ENCODE data around the gene HEATR9.
A peak's percentile ranks its signal among the peaks of the same experiment; 100 is the strongest.

The HEATR9 gene

DNA sequence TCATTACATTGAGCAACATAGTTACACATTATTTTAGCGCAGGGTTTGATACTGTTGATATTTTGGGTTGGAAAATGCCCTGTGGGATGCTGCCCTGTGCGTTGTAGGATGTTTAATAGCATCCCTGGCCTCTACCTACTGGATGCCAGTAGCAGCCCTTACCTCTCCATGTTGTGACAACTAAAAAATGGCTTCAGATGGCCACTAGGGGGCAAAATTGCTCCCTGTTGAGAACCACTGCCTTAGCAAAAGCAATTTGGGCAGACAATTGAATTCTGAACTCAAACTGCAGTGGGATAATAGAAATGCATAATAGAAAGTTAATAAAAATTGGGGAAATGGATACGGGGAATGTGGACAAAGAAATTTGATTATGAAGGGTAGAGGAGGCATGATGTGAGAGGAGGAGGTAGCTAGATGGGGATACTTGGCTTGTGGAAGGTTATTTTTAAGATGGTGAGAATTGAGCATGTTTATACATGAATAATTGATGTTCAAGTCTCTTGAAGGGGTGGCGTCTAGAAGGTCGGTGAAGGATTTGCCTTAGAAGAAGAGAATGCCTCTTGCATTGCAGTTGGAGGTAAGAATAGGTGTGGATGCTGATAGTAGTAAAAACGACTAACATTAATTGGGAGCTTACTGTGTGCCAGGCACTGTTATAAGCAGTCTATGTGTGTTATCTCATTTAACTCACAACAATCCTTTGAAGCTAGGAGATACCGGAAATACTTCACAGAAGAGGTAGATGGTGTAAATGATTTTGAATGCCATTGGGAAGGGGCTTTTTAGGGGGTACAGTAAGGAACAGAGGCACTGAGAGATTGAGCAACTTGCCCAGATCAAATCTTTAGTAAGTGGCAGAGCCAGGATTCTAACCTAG is 19.0 kb downstream of the HEATR9 start:
- Histone ChIP-seq H3K4me3 (ENCODE audit: low read length, poor library complexity, severe bottlenecking) (no peak overlapping the region), H3K4me1 (ENCODE audit: insufficient read depth, low read length, poor library complexity, severe bottlenecking) (no peaks in the 10 kb centered on the region), H3K9me2 (replicated peaks; ENCODE audit: low read depth, low read length) (no peaks in the 10 kb centered on the region), H2AFZ (ENCODE audit: low read length) (no peak overlapping the region), H3K27me3 (ENCODE audit: insufficient read depth, low read length, poor library complexity, severe bottlenecking) (no peaks in the 10 kb centered on the region), H3K4me2 (ENCODE audit: low read depth, low read length, poor library complexity, severe bottlenecking) (no peak overlapping the region), H3K9ac (ENCODE audit: low read depth, low read length, poor library complexity, severe bottlenecking) (no peak overlapping the region), H4K20me1 (ENCODE audit: insufficient read depth, low read length, poor library complexity, severe bottlenecking) (no peaks in the 10 kb centered on the region), H3K9me3 (ENCODE audit: insufficient read depth, low read depth, low read length) (no peaks in the 10 kb centered on the region), H3K79me2 (ENCODE audit: insufficient read depth, low read length) (no peaks in the 10 kb centered on the region), H3F3A (ENCODE audit: low read depth) (no peaks in the 10 kb centered on the region), H3K36me3 (ENCODE audit: insufficient read depth, low read length) (peaks cover 50% of the 10 kb centered on the region; the same call in 1 of the 2 replicates)
- TF ChIP-seq EZH2phosphoT487 (IDR thresholded peaks at IDR 0.05; ENCODE audit: borderline replicate concordance) = no peak
- TF ChIP-seq, protein P1, sequence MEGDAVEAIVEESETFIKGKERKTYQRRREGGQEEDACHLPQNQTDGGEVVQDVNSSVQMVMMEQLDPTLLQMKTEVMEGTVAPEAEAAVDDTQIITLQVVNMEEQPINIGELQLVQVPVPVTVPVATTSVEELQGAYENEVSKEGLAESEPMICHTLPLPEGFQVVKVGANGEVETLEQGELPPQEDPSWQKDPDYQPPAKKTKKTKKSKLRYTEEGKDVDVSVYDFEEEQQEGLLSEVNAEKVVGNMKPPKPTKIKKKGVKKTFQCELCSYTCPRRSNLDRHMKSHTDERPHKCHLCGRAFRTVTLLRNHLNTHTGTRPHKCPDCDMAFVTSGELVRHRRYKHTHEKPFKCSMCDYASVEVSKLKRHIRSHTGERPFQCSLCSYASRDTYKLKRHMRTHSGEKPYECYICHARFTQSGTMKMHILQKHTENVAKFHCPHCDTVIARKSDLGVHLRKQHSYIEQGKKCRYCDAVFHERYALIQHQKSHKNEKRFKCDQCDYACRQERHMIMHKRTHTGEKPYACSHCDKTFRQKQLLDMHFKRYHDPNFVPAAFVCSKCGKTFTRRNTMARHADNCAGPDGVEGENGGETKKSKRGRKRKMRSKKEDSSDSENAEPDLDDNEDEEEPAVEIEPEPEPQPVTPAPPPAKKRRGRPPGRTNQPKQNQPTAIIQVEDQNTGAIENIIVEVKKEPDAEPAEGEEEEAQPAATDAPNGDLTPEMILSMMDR (conservative IDR thresholded peaks at IDR 0.05; ENCODE audit: low read length) = peak; percentile 96

DNA sequence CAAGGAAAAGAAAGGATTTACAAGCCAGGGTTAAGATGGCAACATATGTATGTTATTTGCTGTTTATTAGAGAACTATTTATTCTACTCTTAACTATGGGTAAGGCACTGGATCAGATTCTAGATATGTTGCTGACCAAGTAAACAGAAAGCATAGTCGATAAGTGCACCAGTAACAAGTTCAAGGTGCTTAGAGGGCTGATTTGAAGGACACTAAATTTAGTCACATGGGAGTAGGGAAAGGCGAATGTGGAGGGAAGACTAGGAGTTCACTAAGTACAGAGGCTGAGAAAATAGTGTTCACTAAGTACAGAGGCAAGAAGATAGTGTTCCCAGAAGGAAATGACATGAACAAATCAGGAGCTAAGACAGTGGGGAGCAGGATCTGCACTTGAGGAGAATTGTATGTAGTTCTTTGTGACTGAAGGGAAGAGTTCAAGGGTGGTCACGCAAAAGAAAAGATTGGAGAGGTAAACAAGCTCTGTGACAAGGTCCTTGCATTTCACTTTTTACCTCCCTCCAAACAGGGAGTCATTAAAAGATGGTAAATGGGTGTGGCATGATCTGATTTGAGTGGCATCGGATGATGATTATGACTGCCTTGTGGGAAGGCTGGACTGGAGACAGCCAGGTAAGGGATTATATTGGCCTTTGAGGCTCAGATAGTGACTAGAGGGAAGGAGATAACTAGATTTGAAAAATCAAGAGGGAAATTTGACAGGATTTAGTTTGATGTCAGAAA is 20.9 kb downstream of the HEATR9 start:
- TF ChIP-seq EZH2phosphoT487 (IDR thresholded peaks at IDR 0.05; ENCODE audit: borderline replicate concordance) = no peak
- TF ChIP-seq, protein P1 (conservative IDR thresholded peaks at IDR 0.05; ENCODE audit: low read length) = no peak
- no peak overlapping the region for H3K4me3 ChIP-seq (ENCODE audit: low read length, poor library complexity, severe bottlenecking)
- H3K9ac ChIP-seq (ENCODE audit: low read depth, low read length, poor library complexity, severe bottlenecking) = no peak overlapping the region

DNA sequence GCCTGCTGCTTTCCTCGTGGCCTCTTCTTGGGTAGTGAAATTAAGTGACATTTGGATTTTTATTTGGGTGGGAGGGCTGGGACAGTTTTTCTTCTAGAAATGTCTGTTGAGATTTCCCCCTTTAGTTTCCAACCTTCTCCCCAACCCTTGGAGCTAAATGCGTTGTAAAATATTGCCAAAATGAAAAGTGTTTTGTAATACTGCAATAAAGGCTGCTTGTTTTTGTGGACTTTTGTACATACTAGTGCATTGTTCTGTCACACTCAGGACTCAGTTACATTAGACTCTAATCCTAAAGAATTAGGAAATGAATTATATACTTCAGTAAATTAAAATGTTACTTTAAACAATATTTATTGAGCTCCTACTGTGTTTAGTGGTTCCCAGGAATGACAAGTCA is 21.7 kb downstream of the HEATR9 start:
- H3K9me3 ChIP-seq (ENCODE audit: insufficient read depth, low read depth, low read length) = no peaks in the 10 kb centered on the region
- H3K79me2 ChIP-seq (ENCODE audit: insufficient read depth, low read length) = no peaks in the 10 kb centered on the region
- no peak overlapping the region for H3K9ac ChIP-seq (ENCODE audit: low read depth, low read length, poor library complexity, severe bottlenecking)
- no peak for TF ChIP-seq EZH2phosphoT487 (IDR thresholded peaks at IDR 0.05; ENCODE audit: borderline replicate concordance)
- TF ChIP-seq, protein P1 (conservative IDR thresholded peaks at IDR 0.05; ENCODE audit: low read length) = no peak
- H3K27me3 ChIP-seq (ENCODE audit: insufficient read depth, low read length, poor library complexity, severe bottlenecking) = no peaks in the 10 kb centered on the region
- no peak overlapping the region for H2AFZ ChIP-seq (ENCODE audit: low read length)
- H3F3A ChIP-seq (ENCODE audit: low read depth) = no peaks in the 10 kb centered on the region
- H3K4me3 ChIP-seq (ENCODE audit: low read length, poor library complexity, severe bottlenecking) = no peak overlapping the region
- H4K20me1 ChIP-seq (ENCODE audit: insufficient read depth, low read length, poor library complexity, severe bottlenecking) = no peaks in the 10 kb centered on the region
- H3K4me2 ChIP-seq (ENCODE audit: low read depth, low read length, poor library complexity, severe bottlenecking) = no peak overlapping the region
- H3K9me2 ChIP-seq (replicated peaks; ENCODE audit: low read depth, low read length) = no peaks in the 10 kb centered on the region
- H3K36me3 ChIP-seq (ENCODE audit: insufficient read depth, low read length) = peaks cover 76% of the 10 kb centered on the region
- no peaks in the 10 kb centered on the region for H3K4me1 ChIP-seq (ENCODE audit: insufficient read depth, low read length, poor library complexity, severe bottlenecking)

More for the DNA sequence above, 20.9 kb downstream of the HEATR9 start:
- Histone ChIP-seq H3K9me2 (replicated peaks; ENCODE audit: low read depth, low read length) (no peaks in the 10 kb centered on the region), H3K27me3 (ENCODE audit: insufficient read depth, low read length, poor library complexity, severe bottlenecking) (no peaks in the 10 kb centered on the region), H3K79me2 (ENCODE audit: insufficient read depth, low read length) (no peaks in the 10 kb centered on the region), H3K36me3 (ENCODE audit: insufficient read depth, low read length) (peaks cover 68% of the 10 kb centered on the region), H3F3A (ENCODE audit: low read depth) (no peaks in the 10 kb centered on the region), H2AFZ (ENCODE audit: low read length) (no peak overlapping the region), H4K20me1 (ENCODE audit: insufficient read depth, low read length, poor library complexity, severe bottlenecking) (no peaks in the 10 kb centered on the region), H3K9me3 (ENCODE audit: insufficient read depth, low read depth, low read length) (no peaks in the 10 kb centered on the region), H3K4me1 (ENCODE audit: insufficient read depth, low read length, poor library complexity, severe bottlenecking) (no peaks in the 10 kb centered on the region), H3K4me2 (ENCODE audit: low read depth, low read length, poor library complexity, severe bottlenecking) (no peak overlapping the region)

All from Loucy (cell line).